Effector CD4-positive, alpha-beta T cell (primary cell): ENCODE measurements around the gene DPP10.
"Not testable (repeated sequence)": the region's sequence is repeated elsewhere in the genome, so short reads cannot be mapped to it uniquely, and the experiment has no call there.

ENCODE experiments used
- DNase-seq: peaks from one replicate; pipeline ENCODE4 v3.0.0-alpha.2; 2020

Gene DPP10

GRCh38 chr2:114729026-114729425 is 286.6 kb downstream of the DPP10 start:
- no peak for DNase-seq

DNA sequence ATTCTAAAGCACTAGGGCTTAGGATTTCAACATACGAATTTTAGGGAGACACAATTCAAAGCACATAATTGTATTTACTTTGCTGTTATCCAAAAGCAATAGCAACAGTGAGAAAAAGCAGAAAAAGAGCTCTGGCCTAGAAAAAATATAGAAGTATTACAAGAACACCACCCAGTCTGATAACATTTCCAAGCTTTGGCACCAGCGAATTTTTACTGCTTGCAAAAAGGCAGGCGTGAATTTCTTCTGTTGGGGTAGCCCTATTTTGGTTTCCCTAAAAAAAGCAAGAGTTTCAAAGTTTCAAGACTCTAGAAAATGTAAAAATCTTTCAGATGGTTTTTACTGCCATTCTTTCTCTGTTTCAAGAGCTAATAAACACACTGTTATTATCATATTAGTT is 292.7 kb downstream of the DPP10 start:
- no peak for DNase-seq

- no peak for DNase-seq
Measured at GRCh38 chr2:114742245-114742644, 299.8 kb downstream of the DPP10 start.

DNA sequence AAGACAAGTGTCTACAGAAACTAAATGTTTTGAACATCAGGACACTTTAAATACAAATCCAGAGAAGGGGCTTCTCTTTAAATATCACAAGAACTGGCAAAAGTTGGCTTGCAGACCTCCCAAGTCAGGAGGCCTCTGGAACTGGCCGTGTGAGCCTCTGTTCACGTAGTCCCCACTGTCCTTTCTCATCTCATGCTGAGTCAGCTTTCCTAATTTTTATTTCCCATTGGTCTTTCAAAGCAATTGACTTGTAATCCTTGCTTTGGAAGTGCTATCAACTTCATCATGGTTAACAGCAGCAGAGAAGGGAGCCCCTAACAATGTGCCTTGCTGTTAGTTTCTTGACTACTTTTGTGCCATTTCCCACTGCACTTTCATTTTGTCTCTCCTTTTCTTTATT is 303.3 kb downstream of the DPP10 start:
- DNase-seq, result no peak

DNA sequence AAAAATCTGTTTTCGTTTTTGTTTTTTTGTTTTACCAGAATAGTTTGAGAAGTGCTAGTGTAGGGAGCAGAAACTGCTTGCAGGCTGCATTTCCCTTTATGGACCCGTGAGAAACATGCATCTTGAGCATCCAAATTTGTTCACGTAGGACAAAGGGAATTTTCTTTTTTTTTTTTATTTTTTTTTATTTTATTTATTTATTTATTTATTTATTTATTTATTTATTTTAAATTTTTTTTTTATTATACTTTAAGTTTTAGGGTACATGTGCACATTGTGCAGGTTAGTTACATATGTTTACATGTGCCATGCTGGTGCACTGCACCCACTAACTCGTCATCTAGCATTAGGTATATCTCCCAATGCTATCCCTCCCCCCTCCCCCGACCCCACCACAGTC is 305.7 kb downstream of the DPP10 start:
- DNase-seq, result not testable (repeated sequence)

- no peak for DNase-seq
Measured at GRCh38 chr2:114752425-114752824, 310.0 kb downstream of the DPP10 start.

DNA sequence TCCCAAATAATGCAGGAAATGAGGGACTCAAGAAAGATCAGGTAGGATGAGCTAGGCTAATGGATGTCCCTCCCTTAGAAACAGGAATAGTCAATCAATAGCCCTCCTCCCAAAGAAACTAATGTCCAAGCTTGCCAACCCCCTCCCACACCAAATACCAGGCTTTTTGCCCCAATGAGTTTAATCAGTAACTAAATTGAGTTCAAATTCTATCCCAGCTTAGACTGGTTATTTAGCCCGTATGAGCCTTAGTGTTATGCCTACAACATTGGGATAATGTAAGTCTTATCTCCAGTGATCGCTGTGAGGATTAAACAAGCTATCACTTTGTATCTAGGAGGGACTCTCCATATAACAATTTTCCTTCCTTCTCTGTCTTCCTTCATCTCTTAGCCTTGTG is 310.7 kb downstream of the DPP10 start:
- no peak for DNase-seq

DNA sequence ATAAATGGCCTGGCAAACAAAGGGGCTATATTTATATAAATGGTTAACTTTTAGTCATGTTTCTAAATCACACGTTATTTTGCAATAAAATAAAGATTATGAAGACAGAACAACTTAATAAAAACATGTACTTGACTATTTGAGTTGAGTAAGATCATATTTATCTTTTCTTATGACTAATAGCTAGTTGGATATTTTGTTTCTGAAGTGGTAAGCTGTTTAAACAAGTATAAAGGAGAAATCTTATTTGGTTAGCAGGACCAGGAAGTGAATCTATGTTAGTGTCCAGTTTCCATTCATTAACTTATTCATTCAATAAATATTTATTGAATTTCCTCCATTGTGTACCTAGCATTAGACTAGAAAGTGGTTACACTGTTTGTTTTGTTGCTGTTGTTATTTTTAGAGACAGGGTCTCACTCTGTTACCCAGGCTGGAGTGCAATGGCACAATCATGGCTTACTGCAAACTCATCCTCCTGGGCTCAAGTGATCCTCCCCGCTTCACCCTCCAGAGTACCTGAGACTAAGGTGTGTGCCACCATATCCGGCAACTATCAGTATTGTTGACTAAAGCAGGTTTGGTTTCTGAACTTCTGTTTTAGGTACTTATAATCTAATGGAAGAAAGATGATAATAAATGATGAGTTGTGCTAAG is 312.6 kb downstream of the DPP10 start:
- DNase-seq, result no peak

DNA sequence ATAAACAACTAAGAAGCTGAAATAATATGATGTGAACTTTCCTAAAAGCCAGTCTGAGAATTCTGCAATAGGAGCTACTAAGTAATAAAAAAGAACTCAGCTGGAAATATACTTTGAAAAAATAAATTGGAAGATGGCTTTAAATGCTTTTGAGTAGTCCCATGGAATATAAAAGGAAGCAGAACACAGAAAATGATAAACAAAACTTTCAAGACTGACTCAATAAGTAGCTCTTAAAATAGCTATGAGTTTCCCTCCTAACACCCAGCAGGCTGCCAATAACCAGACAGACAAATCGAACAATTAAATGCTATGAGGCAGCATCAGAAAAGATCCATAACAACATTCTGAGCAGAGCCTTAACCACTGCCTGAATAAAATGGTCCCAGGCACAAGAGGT is 319.9 kb downstream of the DPP10 start:
- no peak for DNase-seq

DNA sequence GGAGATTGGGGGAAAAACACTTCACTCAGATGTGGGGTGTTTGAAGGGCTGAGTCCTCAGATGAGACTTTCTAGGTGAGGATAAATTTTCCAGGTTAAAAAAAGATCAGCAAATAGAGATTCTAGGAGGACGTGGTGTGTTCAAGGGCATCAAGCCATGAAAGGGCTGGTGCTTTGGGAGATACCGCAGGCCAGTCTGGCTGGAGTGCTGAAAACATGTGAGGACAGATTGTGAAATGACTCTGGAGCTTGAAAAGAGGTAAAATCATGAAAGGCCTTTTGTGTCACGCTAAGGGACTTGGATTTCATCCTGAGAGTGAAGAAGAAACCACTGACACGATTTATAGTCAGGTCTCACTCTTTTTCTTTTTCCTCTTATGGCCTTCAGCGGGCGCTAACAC is 320.5 kb downstream of the DPP10 start:
- no peak for DNase-seq

DNA sequence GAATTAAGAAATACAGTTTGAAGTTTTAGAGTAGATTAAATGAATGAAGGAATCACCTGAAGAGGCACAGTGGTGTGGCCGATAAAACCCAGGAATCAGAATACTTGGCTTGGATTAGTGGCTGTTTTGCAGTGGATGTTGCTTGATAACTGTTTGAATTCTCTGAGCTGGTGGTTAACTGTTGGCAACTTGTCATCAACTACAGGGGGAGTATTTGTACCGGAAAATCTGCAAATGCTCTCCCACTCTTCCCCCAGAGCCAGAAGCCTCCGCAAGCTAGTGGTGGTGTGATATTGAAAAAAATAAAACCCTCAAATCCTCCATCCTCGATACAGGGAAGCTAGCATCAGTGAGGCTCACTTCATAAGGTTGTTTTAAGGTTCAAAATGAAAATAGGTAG is 326.7 kb downstream of the DPP10 start:
- no peak for DNase-seq

- DNase-seq, result no peak
Measured at GRCh38 chr2:114769991-114770390, 327.6 kb downstream of the DPP10 start.

- no peak for DNase-seq
Measured at GRCh38 chr2:114784046-114784445, 341.6 kb downstream of the DPP10 start.

DNA sequence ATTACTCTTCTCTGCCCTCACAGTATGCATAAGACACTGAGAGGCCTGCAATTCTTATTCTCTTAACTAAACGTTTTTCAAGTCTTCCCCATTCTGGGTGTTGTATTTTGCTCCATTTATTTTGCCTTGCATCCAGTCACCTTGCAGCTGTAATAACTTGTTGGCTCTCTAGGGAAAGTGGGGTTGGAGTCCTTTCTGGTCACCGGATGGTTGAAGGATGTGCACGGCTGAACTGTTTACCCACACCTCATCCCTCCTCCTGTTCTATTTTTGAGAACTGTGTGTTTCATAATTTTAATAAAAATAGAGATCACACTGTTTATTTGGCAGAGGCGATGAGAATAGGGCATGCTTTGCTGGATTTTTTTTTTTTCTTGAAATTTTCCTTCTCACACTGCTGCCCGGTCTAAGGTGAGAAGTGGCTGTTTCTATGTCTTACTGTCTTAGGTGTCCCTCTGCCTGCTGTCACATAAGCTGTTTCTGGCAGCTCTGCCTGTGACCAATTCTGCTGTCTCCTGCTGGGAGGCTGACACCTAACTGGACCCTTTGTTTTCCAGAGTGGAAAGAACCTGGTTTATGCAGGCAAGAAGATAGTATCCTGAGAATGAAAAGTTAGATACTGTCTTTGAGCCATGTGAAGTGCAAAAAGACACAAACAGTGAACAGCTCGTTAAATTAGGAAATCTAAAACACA is 342.6 kb downstream of the DPP10 start:
- no peak for DNase-seq

DNA sequence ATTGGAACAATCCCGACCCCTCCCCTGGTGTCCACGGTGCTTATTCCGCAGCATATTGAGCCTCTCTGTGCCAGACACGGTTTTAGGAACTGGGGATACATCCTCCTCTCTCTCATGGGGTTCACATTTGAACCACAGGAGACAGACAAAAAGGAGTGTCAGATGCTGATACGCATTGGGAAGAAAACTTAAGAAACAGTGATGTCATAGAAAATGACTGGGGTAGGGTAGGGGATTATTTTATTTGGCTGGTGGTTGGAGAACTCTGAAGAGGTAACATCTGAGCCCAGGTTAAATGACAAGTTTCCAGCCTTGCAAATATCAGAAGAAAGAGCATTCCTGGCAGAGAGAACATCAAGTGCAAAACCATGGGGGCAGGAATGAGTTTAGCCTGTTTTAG is 344.5 kb downstream of the DPP10 start:
- DNase-seq, result no peak

GRCh38 chr2:114787486-114787885 is 345.0 kb downstream of the DPP10 start:
- no peak for DNase-seq

DNA sequence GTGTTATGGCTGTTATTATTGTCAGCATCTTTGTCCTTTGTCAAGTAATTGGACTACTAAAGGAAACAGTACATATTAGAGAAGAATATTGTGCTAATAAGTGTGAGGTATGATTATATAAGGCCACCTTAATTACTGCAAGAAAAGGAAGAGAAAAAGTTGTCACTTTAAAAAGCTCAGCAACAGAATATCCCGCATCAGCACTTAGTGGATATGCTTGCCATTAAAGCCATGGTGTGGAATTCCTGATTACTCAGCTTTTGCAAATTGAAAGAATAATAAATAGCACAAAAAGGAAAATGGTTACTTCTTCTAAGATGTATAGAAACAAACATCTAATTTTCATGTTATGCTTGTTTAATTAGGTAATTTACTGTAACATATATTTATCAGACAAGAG is 347.5 kb downstream of the DPP10 start:
- no peak for DNase-seq

DNA sequence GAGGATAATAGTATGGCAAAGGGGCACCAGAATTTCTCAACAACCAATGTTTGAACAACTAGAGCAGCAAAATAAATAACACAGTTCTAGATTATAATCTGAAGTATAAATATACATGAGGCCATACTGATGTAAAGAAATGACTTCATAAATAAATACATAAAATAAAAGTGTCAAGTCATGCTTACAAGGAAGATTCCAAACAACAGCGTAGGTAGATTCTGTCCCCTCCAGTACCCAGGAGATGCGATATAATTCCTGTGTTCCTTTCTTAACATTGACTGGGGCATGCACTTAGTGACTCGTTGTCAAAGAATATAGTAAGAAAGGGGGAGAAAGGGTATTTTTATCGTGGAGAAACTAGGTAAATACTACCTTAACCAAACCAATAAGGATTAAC is 355.1 kb downstream of the DPP10 start:
- DNase-seq, result no peak

DNA sequence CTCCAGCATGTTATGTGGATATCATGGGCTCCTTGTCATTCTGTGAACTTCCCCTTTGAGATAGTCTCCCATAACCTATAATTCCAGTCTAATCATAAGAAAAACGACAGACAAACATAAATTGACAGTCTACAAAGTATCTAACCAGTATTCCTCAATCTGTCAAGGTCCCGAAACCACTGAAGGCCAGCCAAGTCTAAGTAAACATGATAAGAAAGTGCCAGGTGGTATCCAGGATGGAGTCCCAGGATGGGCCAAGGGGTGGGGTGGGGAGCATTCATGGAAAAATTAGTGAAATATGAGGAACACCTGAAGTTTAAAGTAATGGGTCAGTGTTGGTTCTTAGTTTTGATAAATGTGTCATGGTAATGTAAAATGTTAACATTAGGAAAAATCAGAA is 355.5 kb downstream of the DPP10 start:
- no peak for DNase-seq

DNA sequence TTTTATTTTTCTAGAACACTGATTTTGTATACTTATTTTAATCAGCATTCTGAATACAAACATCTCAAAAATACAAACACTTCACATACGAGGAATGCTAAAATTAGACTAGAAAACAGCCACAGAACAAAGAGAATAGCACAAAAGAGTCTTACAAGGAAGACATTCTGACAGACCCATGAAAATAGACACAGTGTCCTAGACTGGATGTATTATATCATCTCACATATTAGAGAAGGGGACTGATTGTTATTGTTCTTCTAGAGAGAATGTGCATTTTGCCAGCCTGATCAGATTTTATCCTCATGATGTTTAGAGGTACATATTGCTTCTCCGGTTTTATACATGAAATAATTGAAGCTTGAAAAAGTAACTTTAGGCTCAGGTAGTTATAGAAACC is 357.9 kb downstream of the DPP10 start:
- no peak for DNase-seq

GRCh38 chr2:114805195-114805594 is 362.8 kb downstream of the DPP10 start:
- DNase-seq, result no peak

DNA sequence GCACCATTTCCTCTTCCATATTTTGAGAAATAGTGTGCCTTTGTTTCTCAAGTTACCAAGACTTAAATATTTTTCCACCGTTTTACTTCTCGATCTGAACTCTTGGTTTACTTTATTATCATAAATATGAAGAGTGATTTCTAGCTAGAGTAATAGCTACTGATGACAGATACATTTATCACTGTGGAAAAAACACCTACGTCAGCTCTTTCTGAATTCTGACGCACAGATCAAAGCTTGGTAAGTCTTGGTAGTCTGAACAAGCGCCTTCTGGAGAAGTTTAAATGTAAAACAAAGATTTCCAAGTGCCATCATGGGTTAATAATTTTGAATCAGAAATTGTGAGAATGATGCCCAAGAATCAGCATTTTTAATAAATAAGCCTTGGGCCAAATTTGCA is 367.7 kb downstream of the DPP10 start:
- no peak for DNase-seq

DNA sequence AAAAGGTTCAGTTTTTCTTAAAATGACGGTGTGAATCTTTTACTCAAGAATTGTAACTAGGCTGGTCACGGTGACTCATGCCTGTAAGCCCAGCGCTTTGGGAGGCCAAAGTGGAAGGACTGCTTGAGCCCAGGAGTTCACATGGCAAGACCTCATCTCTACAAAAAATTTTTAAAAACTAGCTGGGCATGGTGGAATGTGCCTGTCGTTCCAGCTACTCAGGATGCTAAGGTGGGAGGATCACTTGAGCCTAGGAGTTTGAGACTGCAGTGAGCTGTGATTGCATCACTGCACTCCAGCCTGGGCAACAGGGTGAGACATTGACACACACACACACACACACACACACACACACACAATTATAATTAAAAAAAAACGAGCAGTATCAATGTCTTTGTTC is 369.8 kb downstream of the DPP10 start:
- DNase-seq, result no peak

GRCh38 chr2:114814355-114814754 is 371.9 kb downstream of the DPP10 start:
- no peak for DNase-seq

DNA sequence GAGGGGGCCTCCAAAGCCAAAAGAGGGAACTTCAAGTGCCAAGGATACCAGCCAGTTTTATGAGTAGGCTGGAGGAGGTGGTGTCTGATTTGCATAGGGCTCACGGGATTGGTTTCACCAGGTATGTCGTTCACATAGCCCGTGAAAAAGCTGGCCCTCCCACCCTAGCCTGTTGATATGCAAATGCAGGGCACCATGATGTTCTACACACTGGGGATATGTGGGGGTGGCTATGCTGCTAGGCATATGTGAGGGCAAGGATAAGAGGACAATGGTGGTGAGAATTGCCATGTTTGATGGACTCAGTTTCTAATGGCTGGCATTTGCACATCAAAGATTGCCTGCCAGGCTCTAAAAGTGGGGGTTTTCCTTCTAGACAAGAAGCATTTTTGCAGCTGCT is 378.6 kb downstream of the DPP10 start:
- DNase-seq, result no peak
